ENCODE measurements around the gene TP73.
A peak's percentile ranks its signal among the peaks of the same experiment; 100 is the strongest.

TP73 gene

DNA sequence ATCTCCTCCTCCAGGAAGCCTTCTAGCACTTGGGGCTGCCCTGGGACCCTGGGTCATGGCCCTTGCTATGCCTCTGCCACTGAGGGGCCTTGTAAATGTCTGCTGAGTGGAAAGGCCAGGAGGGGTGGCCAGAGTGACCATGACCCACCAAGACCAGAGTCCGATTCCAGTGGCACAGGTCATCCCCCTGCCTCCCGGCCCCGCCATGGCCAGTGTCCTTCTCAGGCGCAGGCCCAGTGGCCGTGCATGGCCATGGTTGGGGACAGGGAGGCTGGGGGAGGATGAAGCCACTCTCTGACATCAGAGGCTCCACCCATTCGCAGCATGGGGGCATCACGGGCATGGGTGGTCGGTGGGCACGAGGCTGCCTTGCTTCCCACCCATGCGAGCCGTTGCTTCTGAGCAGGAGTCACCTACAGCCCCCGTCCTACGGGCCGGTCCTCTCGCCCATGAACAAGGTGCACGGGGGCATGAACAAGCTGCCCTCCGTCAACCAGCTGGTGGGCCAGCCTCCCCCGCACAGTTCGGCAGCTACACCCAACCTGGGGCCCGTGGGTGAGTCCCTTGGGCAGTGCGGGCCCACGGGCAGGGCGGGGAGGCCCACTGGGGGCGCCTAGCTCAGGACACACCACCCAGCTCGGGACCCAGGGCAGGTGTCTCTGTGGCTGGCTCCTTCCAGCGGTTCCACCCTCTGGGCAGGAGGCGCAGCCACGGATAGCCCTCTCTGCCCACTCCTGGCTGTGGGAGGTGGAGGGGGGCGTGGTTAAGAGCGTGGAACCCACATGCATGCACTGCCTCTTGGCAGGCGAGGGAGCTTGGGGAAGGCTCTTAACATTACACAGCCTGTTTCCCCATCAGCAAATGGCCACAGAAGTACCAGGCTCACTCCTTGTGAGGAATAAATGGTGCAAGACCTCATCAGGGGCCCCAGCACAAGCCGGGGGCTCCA, 77.6 kb downstream of the TP73 start:
- peak; percentile 74 for DNase-seq (ENCODE audit: low read depth)

DNA sequence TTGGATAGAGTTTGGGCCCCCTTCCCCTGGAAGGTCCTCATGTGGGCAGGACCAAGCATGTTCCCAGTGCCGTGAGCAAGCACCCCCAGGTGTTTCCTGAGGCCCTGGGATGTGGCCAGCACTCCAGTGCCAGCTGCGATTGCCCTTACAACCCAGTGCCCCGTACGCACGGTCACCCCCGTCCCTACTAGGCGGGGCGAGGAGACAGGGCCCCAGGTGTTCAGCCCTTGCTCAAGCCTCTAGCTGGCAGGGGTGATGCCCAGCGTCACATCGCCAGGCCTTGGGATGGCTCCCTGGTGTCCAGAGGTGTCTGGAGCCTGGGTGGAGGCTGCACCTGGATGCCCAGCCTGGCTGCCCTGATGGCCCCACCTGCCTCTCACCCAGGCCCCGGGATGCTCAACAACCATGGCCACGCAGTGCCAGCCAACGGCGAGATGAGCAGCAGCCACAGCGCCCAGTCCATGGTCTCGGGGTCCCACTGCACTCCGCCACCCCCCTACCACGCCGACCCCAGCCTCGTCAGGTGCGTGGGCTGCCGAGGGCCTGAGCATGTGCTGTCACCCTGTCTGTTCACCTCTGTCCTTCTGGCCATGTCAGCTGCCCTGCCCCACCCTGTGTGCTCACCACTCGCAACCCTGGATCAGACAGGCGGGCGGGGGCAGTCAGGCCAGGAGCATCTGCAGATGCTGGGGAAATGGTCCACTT, 78.4 kb downstream of the TP73 start:
- DNase-seq (ENCODE audit: low read depth): no peak

DNA sequence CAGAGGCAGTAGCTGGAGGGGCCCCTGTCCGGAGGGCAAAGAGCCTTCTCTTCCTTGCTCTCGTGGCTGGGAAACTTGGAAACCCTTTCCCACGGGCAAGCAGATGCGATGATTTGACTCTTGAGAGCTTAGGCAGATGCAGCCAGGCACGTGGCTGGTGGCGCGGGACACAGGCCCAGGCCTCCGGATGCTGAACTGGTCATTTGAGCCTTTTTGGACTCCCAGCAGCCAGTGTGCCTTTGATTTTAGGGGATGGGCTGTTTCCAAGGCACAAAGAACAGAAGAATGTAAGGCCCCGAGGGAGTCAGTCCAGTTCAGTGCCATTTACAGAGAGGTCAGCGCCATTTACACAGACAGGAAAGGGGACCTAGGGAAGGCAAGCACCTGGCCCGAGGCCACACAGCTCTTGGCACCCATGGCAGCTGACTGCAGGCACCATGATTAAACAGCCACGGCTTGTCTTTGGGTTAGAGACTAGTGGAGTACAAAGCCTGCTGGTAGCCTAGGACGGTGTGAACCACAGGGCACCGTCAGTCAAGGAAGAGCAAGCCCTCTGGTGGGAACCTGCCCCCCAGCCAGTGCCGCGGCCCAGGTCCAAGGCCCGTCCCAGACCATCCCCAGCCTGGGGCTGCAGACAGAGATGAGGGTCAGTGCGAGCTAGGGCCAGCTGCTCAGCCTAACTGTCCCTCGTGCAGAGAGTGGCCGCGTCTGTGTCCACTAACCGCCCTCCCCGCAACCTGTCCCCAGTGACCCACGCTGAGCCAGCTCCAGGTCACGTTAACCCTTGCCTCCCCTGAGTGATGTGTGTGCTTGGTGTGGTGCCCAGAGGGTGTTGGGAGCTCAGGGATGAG, 79.5 kb downstream of the TP73 start:
- no peak for DNase-seq (ENCODE audit: low read depth)

DNA sequence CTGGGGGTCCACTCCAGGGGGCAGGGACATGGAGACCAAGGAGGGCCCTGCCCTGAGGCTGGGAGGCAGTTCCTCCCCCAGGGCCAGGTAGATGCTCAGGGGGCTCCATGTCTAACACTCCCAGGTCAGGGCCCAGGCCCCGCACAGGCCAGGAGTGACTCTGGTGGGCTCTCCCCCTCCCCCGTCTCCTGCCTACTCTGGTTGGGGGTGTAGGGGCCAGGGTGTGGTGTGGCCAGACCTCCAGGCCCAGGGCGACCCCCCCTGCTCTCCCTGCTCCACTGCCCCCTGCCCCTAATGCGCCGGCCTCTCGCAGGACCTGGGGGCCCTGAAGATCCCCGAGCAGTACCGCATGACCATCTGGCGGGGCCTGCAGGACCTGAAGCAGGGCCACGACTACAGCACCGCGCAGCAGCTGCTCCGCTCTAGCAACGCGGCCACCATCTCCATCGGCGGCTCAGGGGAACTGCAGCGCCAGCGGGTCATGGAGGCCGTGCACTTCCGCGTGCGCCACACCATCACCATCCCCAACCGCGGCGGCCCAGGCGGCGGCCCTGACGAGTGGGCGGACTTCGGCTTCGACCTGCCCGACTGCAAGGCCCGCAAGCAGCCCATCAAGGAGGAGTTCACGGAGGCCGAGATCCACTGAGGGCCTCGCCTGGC, 80.2 kb downstream of the TP73 start:
- DNase-seq (ENCODE audit: low read depth): no peak

DNA sequence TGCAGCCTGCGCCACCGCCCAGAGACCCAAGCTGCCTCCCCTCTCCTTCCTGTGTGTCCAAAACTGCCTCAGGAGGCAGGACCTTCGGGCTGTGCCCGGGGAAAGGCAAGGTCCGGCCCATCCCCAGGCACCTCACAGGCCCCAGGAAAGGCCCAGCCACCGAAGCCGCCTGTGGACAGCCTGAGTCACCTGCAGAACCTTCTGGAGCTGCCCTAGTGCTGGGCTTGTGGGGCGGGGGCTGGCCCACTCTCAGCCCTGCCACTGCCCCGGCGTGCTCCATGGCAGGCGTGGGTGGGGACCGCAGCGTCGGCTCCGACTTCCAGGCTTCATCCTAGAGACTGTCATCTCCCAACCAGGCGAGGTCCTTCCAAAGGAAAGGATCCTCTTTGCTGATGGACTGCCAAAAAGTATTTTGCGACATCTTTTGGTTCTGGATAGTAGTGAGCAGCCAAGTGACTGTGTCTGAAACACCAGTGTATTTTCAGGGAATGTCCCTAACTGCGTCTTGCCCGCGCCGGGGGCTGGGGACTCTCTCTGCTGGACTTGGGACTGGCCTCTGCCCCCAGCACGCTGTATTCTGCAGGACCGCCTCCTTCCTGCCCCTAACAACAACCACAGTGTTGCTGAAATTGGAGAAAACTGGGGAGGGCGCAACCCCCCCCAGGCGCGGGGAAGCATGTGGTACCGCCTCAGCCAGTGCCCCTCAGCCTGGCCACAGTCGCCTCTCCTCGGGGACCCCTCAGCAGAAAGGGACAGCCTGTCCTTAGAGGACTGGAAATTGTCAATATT, 81.0 kb downstream of the TP73 start:
- DNase-seq (ENCODE audit: low read depth): no peak

DNA sequence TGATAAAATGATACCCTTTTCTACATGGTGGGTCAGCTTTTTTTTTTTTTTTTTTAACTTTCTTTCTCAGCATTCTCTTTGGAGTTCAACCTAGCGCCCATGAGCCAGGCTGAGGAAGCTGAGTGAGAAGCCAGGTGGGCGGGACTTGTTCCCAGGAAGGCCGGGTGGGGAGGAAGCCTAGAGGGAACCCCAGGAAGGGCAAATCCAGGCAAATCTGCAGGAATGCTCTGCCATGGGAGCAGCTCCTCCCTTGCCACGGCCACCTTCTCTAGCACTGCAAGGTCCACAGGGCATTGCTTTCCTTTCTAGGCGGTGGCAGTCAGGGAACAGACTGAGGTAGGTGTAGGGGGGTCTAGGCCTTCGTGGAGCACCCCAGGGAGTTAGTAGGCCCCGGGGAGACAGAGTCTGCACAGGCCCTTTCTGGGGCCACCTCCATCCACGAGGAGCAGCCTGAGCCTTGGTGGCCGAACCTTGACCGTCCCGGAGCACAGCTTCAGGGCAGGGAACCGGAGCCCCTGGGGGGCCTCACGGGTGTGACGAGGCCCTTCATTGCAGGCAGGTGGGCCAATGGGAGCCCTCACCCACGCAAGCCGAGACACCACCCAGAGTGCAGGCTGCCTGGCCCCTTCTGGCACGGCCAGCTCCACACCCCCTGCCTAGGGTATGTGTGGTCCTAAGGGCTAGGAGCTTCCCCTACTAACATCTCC, 81.7 kb downstream of the TP73 start:
- DNase-seq (ENCODE audit: low read depth): no peak

DNA sequence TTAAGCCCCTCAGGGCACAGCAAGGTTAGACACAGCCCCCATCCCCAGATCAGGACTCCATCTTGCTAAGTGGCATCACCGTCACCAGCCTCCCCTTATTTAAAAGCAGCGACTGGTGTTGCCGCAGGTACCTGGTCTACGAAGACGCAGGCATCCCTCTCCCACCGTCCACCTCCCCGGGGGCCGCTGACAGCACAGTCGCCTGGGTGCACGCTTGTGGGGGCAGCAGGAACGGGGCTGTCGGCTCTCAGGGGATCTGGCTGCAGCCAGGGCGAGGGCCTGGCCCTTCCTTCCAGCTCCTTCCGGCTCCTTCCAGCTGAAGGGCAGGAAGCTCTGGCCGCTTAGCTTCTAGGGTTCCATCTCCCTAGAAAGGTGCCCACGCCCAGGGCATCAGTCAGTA, 82.3 kb downstream of the TP73 start:
- DNase-seq (ENCODE audit: low read depth): no peak

DNA sequence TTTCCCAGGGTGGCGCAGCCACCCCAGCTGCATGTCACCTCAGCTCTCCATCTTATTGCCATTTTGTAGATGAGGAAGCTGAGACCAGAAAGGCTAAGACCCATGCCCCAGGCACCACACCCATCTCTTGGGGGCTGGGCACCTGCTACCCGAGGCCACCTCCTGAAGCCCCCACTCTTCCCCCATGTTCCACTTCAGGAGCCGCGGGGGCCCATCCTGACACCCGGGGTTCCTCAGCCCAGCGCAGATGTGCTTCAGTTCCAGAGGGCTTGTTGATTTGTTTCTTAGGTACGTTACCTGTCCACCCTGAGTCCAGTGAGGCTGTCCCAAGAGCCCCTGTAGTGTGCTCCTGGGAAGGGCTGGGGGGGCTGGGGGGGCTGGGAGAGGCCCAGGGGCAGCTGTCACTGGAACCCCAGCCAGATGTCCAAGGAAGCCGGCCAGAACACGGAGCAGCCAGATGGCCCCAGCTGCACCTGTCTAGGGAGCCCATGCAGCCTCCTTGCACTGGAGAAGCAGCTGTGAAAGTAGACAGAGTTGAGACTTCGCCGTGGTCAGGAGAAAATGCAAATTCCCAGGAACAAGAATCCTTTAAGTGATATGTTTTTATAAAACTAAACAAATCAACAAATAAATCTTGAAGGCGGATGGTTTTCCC, 82.8 kb downstream of the TP73 start:
- DNase-seq (ENCODE audit: low read depth): no peak

DNA sequence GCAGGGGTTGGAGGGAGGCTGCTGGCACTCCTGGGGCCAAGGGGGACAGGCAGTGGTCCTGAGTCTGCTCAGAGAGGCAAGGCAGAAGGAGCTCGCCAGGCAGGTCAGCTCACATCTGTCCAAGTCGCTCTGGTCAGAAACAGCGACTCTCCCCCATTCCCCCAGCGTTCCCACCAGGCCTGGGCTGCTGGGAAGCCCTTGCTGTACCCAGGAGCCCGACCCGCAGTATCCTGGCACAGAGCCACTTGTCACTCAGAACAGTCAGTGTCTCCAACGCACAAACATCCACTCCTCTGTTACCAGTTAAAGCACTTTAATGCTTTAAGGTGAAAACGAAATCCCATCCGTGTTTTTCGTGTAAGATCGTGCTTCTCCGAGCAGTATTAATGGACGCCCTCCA, 83.4 kb downstream of the TP73 start:
- DNase-seq (ENCODE audit: low read depth): no peak

DNA sequence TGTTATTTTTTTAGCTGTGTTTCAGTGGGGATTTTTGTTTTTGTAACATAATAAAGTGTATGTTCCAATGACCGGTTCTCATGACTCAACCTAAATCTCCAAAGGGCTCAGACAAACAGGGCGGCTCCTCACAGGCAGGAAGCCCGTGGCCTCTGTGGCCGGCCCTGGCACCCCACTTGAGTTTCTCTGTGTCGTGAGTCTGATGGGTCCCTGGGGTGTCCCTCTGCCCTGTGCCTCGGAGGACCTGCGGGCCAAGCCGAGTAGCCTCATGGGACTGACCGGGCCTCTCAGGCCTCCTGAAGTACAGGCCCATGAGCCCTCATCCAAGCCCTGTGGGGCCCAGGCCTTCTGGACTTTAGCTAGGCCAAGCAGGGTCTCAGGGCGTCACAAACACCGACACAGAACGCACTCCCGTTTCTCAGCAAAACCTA, 83.8 kb downstream of the TP73 start:
- no peak for DNase-seq (ENCODE audit: low read depth)

DNA sequence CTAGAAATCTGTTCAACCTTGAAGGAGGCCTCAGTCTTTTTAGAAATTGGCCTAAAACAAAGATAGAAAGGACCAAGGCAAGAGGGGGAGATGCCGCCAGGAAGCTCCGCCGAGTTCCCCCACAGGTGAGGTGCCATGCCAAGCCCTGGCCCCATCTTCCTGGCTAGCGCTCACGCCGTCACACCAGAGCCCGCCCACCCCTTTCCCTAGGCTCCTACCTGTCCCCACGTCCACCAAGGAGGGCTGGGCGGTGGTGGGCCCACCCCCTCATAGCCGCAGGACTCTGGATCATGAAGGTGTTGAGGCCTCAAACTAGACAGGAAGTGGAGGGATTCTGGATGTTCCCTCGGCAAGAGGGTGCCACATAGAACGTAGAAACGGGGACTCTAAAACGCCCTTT, 84.4 kb downstream of the TP73 start:
- no peak for DNase-seq (ENCODE audit: low read depth)

DNA sequence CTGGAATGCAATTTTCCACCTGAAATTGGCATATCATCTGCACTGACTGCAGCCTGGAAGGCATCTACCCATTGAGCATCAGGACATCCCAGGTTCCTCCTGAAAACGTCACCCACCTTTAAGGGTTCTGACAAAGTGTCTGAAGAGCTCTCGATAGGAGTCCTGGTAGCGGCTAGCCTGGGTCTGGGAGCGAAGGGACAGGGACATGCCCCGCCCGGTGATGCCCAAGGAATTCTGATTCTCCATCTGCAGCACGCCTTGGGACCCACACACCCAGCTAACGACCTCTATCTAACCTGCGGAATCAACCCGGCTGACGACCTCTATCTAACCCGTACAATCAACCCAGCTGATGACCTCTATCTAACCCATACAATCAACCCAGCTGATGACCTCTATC, 86.6 kb downstream of the TP73 start:
- DNase-seq (ENCODE audit: low read depth): no peak

DNA sequence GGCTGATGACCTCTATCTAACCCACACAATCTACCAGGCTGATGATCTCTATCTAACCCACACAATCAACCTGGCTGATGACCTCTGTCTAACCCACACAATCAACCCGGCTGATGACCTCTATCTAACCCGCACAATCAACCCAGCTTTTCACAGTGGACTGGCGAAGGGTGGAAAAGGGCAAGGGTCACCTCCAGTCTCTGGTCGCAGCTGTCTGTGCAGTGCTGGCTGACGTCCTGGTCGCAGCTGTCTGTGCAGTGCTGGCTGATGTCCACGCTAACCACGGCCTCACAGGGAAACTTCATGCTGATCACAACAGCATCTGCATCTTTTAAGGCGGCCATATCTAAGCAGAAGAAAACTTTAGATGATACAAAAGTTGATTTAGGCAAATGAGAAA, 87.7 kb downstream of the TP73 start:
- no peak for DNase-seq (ENCODE audit: low read depth)

DNA sequence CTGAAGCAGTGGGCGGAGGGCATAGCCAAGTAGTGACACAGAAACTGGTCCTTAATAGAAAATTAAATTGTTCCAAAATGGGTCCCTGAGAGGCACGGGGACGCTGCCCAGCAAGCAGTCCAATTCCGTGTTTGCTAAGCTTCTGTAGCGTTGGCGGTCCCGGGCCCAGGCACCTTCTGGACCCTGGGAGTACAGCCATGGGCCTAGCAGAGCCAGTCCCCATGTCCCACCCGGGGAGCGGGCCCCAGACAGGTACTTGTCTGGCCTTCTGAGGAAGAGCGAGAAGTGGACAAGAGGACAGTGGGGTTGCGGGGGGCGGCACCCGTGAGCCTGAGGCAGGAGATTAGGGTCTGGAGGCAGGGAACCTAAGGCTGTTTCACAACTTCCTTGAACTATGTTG, 88.4 kb downstream of the TP73 start:
- DNase-seq (ENCODE audit: low read depth): no peak

DNA sequence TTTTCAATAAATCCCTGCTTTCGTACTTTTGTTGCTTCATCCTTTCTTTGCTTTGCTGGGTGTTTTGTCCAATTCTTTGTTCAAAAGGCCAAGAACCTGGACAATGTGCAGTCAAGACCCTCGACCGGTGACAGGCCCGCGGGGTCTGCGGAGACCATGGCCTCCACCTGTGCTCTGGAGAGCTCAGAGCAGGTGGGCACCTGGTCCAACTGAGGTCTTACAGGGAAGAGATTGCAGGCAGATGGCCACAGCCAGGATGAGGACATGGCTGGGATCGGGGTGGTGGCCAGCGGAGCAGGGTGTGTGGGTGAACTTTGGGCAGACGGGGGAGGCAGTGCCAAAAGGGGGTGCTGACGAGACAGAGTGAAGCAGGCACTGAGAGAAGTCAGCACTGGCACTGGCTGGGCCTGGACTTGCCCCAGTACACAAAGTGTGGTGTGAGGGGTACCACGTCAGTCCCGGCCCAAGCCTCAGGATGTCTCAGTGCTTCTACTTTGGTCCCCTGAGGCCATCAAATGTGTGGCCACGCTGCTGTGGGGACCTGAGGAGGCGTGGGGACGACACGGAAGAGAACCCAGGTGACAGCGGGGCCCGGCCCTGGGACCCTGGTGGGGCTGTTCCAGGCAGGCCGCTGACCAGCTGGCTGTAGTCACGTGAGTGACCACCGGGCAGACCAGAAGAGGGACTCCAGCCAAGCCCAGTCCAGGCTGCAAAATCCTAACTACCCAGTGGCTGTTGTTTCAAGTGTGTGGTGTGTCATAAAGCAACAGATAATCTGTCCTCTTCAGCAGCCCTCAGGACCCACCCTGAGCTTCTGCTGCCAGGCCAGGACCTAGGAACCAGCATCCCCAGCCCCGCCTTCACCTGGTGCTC, 89.5 kb downstream of the TP73 start:
- no peak for DNase-seq (ENCODE audit: low read depth)

DNA sequence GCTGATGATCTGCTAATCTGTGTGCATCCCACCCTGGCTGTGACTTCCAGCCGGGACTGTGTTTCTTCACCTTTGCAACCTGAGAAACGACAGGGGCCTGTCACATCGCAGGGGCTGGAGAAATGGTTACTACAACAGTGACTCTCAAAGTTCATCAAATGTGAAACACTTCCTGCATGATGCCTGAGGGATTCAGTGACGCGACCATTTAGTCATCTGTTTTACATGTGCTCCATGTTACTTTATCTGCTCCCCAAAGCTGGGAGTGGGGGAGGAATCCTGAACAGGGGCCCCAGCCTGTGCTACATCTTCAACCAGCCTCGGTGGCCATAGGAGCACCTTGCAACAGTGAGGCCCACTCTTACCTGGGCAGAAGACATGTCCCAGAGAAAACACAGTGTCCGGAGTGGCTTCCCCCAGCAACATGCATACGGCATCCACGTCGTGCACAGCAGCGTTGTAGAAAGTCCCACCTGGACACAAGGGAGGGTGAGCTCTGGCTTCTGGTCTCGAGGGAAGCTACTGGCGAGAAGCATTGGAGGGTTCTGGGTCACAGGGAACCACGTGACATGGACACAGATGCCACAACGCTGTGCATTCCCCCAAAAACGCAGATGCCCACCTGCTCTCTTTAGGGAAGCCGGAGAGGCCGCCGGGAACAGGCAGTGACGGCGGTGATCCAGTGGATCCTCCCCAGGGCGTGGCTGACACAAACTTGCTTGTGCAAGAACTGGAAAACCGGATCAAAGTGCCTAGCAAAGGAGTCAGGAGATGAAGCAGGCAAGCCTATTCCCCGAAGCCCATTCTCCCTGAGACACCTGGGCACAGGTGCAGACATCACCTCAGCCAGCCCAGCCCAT, 90.4 kb downstream of the TP73 start:
- no peak for DNase-seq (ENCODE audit: low read depth)

DNA sequence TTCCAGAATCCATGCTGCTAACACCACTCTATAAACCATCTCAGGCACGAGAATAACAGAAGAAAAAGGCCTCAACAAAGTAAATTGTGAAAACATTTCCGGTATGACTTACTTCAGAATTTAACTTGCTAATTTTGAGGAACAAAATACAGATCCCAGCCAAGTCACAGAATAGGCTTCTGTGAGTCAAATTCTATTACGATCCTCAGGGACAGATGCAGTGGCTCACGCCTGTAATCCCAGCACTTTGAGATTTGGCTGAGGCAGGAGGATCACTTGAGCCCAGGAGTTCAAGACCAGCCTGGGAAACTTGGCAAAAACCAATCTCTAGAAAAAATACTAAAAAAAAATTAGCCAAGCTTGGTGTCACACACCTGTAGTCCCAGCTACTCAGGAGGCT, 91.1 kb downstream of the TP73 start:
- peak; percentile 24 for DNase-seq (ENCODE audit: low read depth)

DNA sequence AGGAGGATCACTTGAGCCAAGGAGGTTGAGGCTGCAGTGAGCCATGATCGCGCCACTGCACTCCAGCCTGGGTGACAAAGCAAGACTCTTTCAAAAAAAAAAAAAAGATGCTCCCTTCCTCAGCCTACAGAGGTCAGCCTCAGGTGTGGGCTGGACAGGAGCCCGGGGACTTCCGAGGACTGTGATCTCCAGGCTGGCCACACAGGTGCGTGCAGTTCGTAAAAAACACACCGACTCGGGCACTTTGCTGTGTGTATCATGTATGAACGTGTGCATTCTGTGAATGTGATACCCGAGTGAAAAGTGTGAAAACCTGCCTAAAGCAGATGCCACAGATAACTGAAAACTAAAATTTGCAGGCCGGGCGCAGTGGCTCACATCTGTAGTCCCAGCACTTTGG, 91.5 kb downstream of the TP73 start:
- DNase-seq (ENCODE audit: low read depth): no peak
